ENCODE measurements around the gene ANTXR1. TPM values are rescaled to one million over a fixed set of nuclear protein-coding genes. Genes with fewer than 3 reads are reported as not detected.

Gene ANTXR1
- total RNA-seq, 1 donor from 2014 or later, result 89.9 TPM

GRCh38 chr2:69060938-69061501 lies 48.0 kb downstream of the ANTXR1 start:
- ATAC-seq (no peak), DNase-seq (ENCODE audit: low spot score) (no peak)
- intact Hi-C loops (cut with DNase I), result no loop called here

DNA sequence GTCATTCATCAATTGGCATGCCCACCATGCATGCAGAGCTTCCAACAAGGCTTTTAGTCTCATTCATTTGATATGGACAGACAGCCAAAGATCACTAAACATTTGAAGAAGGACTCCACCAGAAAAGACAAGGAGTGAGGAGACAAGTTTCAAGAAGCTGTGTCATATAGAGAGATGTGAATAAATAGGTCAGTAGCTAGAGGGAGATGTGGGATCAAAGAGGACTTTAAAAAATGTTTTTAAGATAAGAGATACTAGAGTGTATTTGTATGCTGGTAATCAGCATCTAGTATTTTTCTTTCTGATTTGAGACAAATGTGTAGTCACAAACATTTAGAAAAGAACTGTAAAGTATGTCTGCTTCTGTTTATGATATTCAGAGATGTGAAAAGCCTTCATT lies 48.5 kb downstream of the ANTXR1 start:
- intact Hi-C loops (cut with DNase I), result no loop called here
- ATAC-seq, result no peak

DNA sequence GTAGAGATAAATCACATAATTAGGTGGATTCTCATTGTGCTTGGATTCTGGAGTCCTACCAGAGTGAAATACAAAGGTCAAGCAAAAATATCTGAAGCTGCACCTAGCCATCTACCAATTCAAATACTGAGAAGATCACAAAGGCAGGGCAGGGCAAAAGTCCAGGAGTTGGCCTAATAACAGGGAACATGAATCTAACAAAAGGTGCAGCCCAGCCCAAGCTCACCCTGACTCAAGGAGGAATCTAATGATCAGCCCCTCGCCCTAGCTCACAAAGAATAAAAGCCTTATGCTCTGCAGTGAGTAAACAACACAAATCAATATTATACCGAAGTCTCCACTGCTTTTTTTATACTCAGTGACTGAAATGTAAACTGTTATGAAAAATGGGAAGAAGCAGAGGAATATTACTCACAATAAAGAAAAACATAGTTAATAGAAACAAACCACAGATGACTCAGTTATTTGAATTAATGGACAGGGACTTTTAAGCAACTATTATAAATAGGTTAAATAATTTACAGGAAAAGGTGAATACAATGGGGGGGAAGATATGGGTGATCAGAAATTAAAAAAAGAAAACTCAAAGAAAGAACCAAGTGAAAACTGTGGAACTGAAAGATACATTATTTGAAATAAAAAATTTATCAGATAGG lies 49.5 kb downstream of the ANTXR1 start:
- ATAC-seq (no peak), DNase-seq (ENCODE audit: low spot score) (no peak)
- intact Hi-C loops (cut with DNase I), result no loop called here

More for the DNA sequence above, 48.5 kb downstream of the ANTXR1 start:
- no peak for DNase-seq (ENCODE audit: low spot score)

DNA sequence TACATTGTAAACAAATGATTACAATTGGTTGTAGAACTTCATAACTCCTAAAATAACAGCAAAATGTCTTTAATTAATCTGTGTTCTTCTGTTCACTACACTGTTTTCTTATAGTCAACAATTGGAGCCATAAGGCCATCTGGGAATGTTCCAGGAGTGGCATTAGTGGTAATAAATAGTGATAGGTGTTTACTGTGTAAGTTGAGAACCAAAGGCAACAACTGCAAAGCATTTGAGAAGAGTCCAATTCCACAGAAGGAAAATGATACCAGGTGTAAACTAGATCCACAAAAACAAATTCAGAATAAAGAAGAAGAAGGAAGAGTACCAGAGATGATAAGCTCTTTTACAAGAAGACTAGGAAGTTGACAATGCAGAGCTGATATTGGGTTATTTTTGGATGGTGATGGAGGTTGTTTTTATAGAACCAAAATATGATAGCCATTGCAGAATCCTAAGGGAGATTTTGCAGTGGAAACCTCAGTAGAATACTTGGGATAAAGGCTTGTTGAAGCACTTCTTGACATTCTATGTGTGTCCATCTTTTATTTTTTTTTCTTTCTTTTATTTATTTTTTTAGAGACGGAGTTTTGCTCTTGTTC lies 52.9 kb downstream of the ANTXR1 start:
- DNase-seq (ENCODE audit: low spot score), result no peak
- no peak for ATAC-seq
- intact Hi-C loops (cut with DNase I), result no loop called here

DNA sequence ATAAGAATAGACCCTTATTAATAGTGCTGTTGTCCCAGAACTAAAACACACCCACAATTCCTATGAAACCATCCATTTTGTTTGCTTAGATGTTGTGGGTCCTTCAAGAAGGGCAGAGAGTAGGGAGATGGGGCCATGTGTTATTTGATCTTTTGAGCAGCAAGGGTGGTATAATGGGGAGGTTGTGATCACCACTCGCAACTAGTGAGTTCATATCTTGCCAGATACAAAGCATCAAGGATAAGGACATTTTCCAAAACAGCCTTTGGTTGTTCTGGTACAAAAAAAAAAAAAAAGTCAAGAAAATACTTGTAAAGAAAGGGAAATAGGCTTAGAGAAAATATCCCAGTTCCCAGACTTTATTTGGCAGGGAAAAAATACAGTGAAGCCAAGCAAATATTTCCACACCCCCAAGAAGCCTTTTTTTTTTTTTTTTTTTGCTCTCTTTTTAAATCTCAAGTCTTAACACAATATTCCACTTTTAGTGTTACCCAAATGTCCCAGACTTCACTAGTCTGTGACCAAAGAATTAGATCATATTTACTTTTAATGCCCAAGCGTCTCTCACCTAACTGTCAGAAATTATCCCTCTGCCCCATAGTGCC lies 54.1 kb downstream of the ANTXR1 start:
- peak; percentile 77 for ATAC-seq
- DNase-seq (ENCODE audit: low spot score), result no peak
- intact Hi-C loops (cut with DNase I), result no loop called here

GRCh38 chr2:69067866-69068265 lies 54.9 kb downstream of the ANTXR1 start:
- DNase-seq (ENCODE audit: low spot score), result no peak
- no peak for ATAC-seq
- intact Hi-C loops (cut with DNase I), result no loop called here

GRCh38 chr2:69070969-69071368 lies 58.0 kb downstream of the ANTXR1 start:
- no peak for DNase-seq (ENCODE audit: low spot score)
- intact Hi-C loops (cut with DNase I), result no loop called here
- no peak for ATAC-seq

- ATAC-seq (no peak), DNase-seq (ENCODE audit: low spot score) (no peak)
- intact Hi-C loops (cut with DNase I), result loop anchor here (2.0 kb wide), 1 partner anchor 35 kb away; no protein-coding TSS in a partner anchor
Measured at GRCh38 chr2:69073928-69074570, 61.1 kb downstream of the ANTXR1 start.

GRCh38 chr2:69074918-69075317 lies 61.9 kb downstream of the ANTXR1 start:
- ATAC-seq, result no peak
- intact Hi-C loops (cut with DNase I), result no loop called here
- DNase-seq (ENCODE audit: low spot score), result no peak

DNA sequence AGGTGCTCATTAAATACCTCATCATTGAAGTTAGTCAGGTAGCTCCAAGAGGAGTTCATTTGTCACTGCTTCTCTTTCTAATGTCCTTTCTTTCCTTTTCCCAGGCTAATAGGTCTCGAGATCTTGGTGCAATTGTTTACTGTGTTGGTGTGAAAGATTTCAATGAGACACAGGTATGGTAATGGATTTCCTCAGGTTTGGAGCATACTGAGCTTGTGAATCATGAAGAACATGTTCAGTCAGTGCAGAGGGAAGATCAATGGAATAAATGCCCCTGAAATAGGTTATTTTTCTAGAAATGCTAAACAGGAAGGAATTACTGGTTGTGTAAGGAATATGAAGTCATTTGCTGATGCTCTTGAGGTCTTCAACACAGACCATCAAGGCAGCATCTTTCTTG lies 62.5 kb downstream of the ANTXR1 start:
- DNase-seq (ENCODE audit: low spot score) (no peak), ATAC-seq (no peak)
- intact Hi-C loops (cut with DNase I), result no loop called here

- intact Hi-C loops (cut with DNase I), result loop anchor here (1.0 kb wide), 1 partner anchor 18 kb away; no protein-coding TSS in a partner anchor
- ATAC-seq, result no peak
- no peak for DNase-seq (ENCODE audit: low spot score)
Measured at GRCh38 chr2:69076601-69077000, 63.6 kb downstream of the ANTXR1 start.

DNA sequence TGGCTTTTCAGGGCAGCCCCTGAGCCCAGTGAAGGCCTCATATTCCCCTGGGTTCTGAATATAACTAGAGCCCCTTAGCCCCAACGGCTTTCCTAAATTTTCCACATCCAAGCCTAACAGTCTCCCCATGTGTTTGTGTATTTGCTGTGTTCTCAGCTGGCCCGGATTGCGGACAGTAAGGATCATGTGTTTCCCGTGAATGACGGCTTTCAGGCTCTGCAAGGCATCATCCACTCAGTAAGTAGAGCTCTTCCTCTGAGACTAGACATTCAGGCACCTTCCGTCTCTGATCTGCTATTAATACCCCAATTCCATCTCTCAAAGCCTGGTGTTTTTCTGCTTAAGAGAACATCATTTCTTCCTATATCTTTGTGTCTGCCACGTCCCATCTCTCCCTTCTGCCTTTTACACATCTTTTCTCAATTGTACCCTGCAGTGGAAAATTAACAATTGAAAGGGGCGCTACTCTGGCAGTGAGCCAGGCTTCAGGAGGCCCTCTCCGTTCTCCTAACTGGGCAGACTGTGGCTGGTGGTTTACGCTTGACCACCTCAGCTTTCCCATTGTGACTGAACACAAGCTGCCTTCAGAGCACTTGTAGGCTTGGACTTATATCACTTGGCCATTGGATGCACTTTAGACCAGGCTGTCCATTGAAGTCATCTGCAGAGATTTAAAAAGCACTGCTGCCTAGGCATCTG lies 64.4 kb downstream of the ANTXR1 start:
- intact Hi-C loops (cut with DNase I), result no loop called here
- DNase-seq (ENCODE audit: low spot score) (no peak), ATAC-seq (no peak)

DNA sequence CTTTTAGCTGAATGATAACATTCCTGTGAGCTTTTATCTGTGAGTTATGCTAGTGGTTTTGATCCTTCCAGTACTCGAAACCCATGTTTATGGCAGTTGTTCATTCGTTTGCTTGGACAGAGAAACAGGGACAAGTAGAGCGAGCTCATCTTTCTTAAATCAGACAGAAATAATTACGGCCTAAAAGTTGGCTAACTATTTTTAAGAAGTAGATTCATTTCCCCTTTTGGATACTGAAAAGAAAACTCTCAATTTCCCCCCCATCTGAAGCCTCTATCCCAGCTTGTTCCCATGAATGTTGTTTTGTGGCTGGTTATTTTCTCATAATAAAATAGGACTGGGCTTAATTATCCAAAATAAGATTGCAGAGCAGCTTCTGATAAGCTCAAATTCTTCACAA lies 67.1 kb downstream of the ANTXR1 start:
- intact Hi-C loops (cut with DNase I), result no loop called here
- ATAC-seq (no peak), DNase-seq (ENCODE audit: low spot score) (no peak)

DNA sequence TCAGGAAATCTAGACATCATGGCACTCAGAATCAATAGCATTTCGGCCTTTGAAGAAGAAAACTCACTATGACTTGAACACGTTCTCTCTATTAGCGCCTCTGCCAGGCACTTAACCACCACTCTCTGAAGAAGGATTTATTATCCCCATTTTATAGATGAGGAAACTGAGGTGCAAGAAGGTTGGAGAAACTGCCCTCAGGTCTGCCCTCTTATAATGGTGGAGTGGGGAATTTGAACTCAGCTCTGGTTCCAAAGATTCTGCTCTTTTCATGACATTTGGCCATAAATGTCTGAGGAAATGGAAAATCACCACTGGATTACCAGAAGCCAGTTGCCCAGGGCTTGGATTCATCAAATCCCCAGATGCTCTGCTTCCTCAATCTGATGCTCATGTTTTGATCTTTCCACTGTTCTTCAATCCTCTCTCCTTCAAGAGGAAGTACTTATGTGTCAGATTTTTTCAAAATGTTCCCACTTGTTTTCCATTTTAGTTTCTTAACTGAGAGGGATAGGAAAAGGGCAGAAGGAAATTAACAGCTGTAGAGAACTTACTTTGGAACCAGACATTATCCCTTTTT lies 68.1 kb downstream of the ANTXR1 start:
- ATAC-seq, result peak; percentile 46
- intact Hi-C loops (cut with DNase I), result no loop called here
- no peak for DNase-seq (ENCODE audit: low spot score)

GRCh38 chr2:69081757-69082156 lies 68.8 kb downstream of the ANTXR1 start:
- intact Hi-C loops (cut with DNase I), result no loop called here
- no peak for DNase-seq (ENCODE audit: low spot score)
- no peak for ATAC-seq

DNA sequence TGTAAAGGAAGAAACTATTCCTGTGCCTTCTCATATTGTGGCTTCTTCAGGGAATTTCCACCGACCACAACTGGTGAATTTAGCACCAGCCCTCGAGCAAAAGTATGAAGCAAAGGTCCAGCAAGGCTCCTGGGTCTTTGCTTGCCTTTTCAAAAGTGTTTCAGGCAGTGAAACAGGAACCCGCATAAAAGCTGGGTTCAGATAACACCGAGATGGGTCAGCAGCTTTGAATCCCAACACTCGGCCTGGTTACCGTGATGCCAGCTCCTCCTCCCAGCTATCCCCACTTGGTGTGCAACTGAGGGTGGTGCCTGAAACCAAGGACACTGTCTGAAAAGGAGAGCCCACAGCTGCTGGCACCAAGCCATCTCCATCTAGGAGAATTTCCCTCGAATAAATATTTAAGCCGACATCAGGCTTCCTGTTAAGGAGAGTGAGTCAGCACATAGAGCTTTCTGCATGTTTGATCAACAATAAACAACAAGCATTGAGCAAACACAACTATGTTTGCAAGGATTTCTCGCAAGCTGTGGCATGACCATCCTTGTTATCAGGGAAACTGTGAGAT lies 69.5 kb downstream of the ANTXR1 start:
- DNase-seq (ENCODE audit: low spot score) (peak; percentile 68), ATAC-seq (no peak)
- intact Hi-C loops (cut with DNase I), result no loop called here

DNA sequence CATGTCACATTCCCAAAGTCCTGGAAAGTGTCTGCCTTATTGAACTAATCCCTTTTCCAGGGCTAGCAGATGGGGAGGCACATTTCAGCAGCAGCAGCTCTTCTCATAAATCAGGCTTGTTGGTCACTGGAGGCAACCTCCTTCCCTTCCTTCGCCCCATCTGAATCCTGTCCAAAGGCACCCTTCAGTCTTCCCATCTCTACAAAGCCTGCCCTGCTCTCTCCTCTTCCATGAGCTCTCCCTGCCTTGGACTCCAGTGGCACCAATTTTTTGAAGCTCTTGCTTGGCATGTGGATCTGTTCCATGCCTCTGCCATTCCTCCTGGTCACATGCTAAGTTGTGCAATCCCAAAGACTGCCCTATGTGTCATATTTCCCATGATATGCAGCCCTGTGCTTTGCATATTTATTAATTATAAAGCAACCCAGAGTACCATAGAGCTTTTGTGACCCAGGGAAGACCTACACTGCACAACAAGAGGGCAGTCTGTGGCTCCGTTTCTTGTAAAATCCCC lies 70.3 kb downstream of the ANTXR1 start:
- DNase-seq (ENCODE audit: low spot score), result no peak
- ATAC-seq, result peak; percentile 53
- intact Hi-C loops (cut with DNase I), result no loop called here

DNA sequence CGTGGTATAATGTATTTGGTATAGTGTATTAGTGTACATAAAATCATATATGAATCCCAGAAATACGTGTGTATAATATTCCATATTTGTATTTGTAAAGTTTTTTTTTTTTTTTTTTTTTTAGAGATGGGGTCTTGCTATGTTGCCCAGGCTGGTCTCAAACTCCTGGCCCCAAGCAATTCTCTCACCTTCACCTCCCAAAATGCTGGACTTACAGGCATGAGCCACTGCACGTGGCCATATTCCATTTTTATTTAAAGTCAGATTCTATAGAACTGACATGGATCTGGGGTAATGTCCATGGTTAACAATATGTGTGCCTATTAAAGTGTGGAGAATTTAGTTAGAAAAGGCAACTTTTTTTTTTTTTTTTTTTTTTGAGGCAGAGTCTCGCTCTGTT lies 71.5 kb downstream of the ANTXR1 start:
- intact Hi-C loops (cut with DNase I), result no loop called here
- ATAC-seq, result no peak
- no peak for DNase-seq (ENCODE audit: low spot score)

All from sciatic nerve (tissue), 2 donors.